Activated T-helper 17 cell treated with anti-CD3 and anti-CD28 coated beads, Interleukin-2, amount 50 U/mL, for 72 hours (primary cell): ENCODE results near the gene TBC1D5. TPM values are rescaled to one million over a fixed set of nuclear protein-coding genes. Genes with fewer than 3 reads are reported as not detected.
"Not testable (repeated sequence)": the region's sequence is repeated elsewhere in the genome, so short reads cannot be mapped to it uniquely, and the experiment has no call there.

Experiments used
- ATAC-seq: fragments of 150-1000 bp; cut with Tn5 transposase; replicated peaks from 2 replicates; pipeline ENCODE4 v1.10.0; 2021; ENCODE audit warnings: mild to moderate bottlenecking, moderate library complexity
- H3K27ac Mint-ChIP-seq: one replicate; pipeline ENCODE4 v1.8.0; 2022; ENCODE audit warnings: mixed read lengths
- H3K27me3 Mint-ChIP-seq: one replicate; pipeline ENCODE4 v1.8.0; 2022; ENCODE audit warnings: mixed read lengths
- H3K36me3 Mint-ChIP-seq: one replicate; pipeline ENCODE4 v1.8.0; 2022; ENCODE audit warnings: low read depth, mild to moderate bottlenecking, mixed read lengths
- H3K4me1 Mint-ChIP-seq: one replicate; pipeline ENCODE4 v1.8.0; 2022; ENCODE audit warnings: mixed read lengths
- H3K4me3 Mint-ChIP-seq: one replicate; pipeline ENCODE4 v1.8.0; 2022; ENCODE audit warnings: mild to moderate bottlenecking, mixed read lengths
- H3K9me3 Mint-ChIP-seq: one replicate; pipeline ENCODE4 v1.8.0; 2022; ENCODE audit warnings: mixed read lengths
- total RNA-seq, 2 donors: library from RNA; stranded (reverse); gene quantifications; one replicate each; pipeline ENCODE4 v1.2.3, GENCODE V29; 2022

Gene TBC1D5
- total RNA-seq = 10 to 100 TPM; 43.9 to 53.2 TPM

GRCh38 chr3:17742102-17742879 lies at the start of gene TBC1D5:
Gene TBC1D5 (minus strand): TSS chr3:17742631. CDS start chr3:17508570, 234,061 bp downstream.
- Mint-ChIP-seq H3K36me3 (peaks cover 19% of the 10 kb centered on the region), H3K4me1 (peaks cover 13% of the 10 kb centered on the region), H3K4me3 (peak within 1 kb of the TSS; percentile 87), H3K9me3 (no peaks in the 10 kb centered on the region), H3K27ac (peak within 1 kb of the TSS; percentile 89), H3K27me3 (no peaks in the 10 kb centered on the region)
- ATAC-seq = peak; percentile 91

- ATAC-seq = no peak
- no peaks in the 10 kb centered on the region for H3K36me3 Mint-ChIP-seq
- peaks cover 3% of the 10 kb centered on the region for H3K27me3 Mint-ChIP-seq
- H3K4me3 Mint-ChIP-seq = no peak overlapping the region
- peaks cover 9% of the 10 kb centered on the region for H3K4me1 Mint-ChIP-seq
- H3K9me3 Mint-ChIP-seq = peaks cover 5% of the 10 kb centered on the region
- H3K27ac Mint-ChIP-seq = no peak overlapping the region
Observed at GRCh38 chr3:17783426-17783825, 41.0 kb upstream of the TBC1D5 start.

GRCh38 chr3:17782751-17783150 lies 40.3 kb upstream of the TBC1D5 start:
- H3K4me3 Mint-ChIP-seq = no peak overlapping the region
- peaks cover 3% of the 10 kb centered on the region for H3K27me3 Mint-ChIP-seq
- ATAC-seq = no peak
- H3K27ac Mint-ChIP-seq = no peak overlapping the region
- H3K36me3 Mint-ChIP-seq = no peaks in the 10 kb centered on the region
- H3K4me1 Mint-ChIP-seq = peaks cover 9% of the 10 kb centered on the region
- H3K9me3 Mint-ChIP-seq = peaks cover 5% of the 10 kb centered on the region

GRCh38 chr3:17780369-17780768 lies 37.9 kb upstream of the TBC1D5 start:
- not testable (repeated sequence) for ATAC-seq, H3K27me3 Mint-ChIP-seq, H3K36me3 Mint-ChIP-seq, H3K9me3 Mint-ChIP-seq, H3K27ac Mint-ChIP-seq
- Mint-ChIP-seq H3K4me1 (peaks cover 12% of the 10 kb centered on the region), H3K4me3 (peak overlapping the region; percentile 42)

- peak; percentile 51 for ATAC-seq
- H3K36me3 Mint-ChIP-seq, H3K27me3 Mint-ChIP-seq, H3K9me3 Mint-ChIP-seq: not testable (repeated sequence)
- peaks cover 17% of the 10 kb centered on the region for H3K4me1 Mint-ChIP-seq
- peak overlapping the region; percentile 42 for H3K4me3 Mint-ChIP-seq
- H3K27ac Mint-ChIP-seq = peak overlapping the region; percentile 37
Observed at GRCh38 chr3:17779304-17780250, 37.1 kb upstream of the TBC1D5 start.

GRCh38 chr3:17777326-17777725 lies 34.9 kb upstream of the TBC1D5 start:
- peaks cover 11% of the 10 kb centered on the region for H3K27me3 Mint-ChIP-seq

GRCh38 chr3:17775073-17775472 lies 32.6 kb upstream of the TBC1D5 start:
- Mint-ChIP-seq H3K27me3 (peaks cover 11% of the 10 kb centered on the region), H3K9me3 (peaks cover 4% of the 10 kb centered on the region), H3K36me3 (peaks cover 14% of the 10 kb centered on the region), H3K27ac (peak overlapping the region; percentile 81), H3K4me1 (peaks cover 18% of the 10 kb centered on the region), H3K4me3 (peak overlapping the region; percentile 76)
- ATAC-seq = peak; percentile 41

More at GRCh38 chr3:17777326-17777725, 34.9 kb upstream of the TBC1D5 start:
- ATAC-seq, H3K27ac Mint-ChIP-seq, H3K9me3 Mint-ChIP-seq, H3K4me3 Mint-ChIP-seq: not testable (repeated sequence)
- Mint-ChIP-seq H3K4me1 (peaks cover 20% of the 10 kb centered on the region), H3K36me3 (peaks cover 14% of the 10 kb centered on the region)

GRCh38 chr3:17774180-17774910 lies 31.9 kb upstream of the TBC1D5 start:
- Mint-ChIP-seq H3K27me3 (peaks cover 11% of the 10 kb centered on the region), H3K4me3 (peak overlapping the region; percentile 76), H3K27ac (peak overlapping the region; percentile 81), H3K36me3 (peaks cover 14% of the 10 kb centered on the region), H3K4me1 (peaks cover 11% of the 10 kb centered on the region)
- peak; percentile 82 for ATAC-seq
- not testable (repeated sequence) for H3K9me3 Mint-ChIP-seq

GRCh38 chr3:17772556-17772955 lies 30.1 kb upstream of the TBC1D5 start:
- H3K4me3 Mint-ChIP-seq = no peak overlapping the region
- H3K27ac Mint-ChIP-seq = no peak overlapping the region
- H3K4me1 Mint-ChIP-seq = peaks cover 10% of the 10 kb centered on the region
- no peak for ATAC-seq
- H3K27me3 Mint-ChIP-seq = peaks cover 11% of the 10 kb centered on the region
- peaks cover 4% of the 10 kb centered on the region for H3K9me3 Mint-ChIP-seq
- H3K36me3 Mint-ChIP-seq = peaks cover 14% of the 10 kb centered on the region

GRCh38 chr3:17771177-17772017 lies 29.0 kb upstream of the TBC1D5 start:
- H3K9me3 Mint-ChIP-seq = peaks cover 4% of the 10 kb centered on the region
- peaks cover 10% of the 10 kb centered on the region for H3K4me1 Mint-ChIP-seq
- H3K4me3 Mint-ChIP-seq = no peak overlapping the region
- no peak overlapping the region for H3K27ac Mint-ChIP-seq
- H3K27me3 Mint-ChIP-seq = peaks cover 11% of the 10 kb centered on the region
- ATAC-seq = no peak
- H3K36me3 Mint-ChIP-seq = peaks cover 14% of the 10 kb centered on the region

- no peak overlapping the region for H3K27ac Mint-ChIP-seq
- H3K36me3 Mint-ChIP-seq = peaks cover 14% of the 10 kb centered on the region
- H3K27me3 Mint-ChIP-seq = peaks cover 11% of the 10 kb centered on the region
- ATAC-seq = no peak
- peaks cover 10% of the 10 kb centered on the region for H3K4me1 Mint-ChIP-seq
- no peak overlapping the region for H3K4me3 Mint-ChIP-seq
- peaks cover 4% of the 10 kb centered on the region for H3K9me3 Mint-ChIP-seq
Observed at GRCh38 chr3:17770682-17771081, 28.3 kb upstream of the TBC1D5 start.

GRCh38 chr3:17765819-17766472 lies 23.5 kb upstream of the TBC1D5 start:
- no peak for ATAC-seq
- H3K36me3 Mint-ChIP-seq = no peaks in the 10 kb centered on the region
- H3K4me1 Mint-ChIP-seq = no peaks in the 10 kb centered on the region
- H3K27me3 Mint-ChIP-seq = no peaks in the 10 kb centered on the region
- H3K27ac Mint-ChIP-seq = no peak overlapping the region
- H3K4me3 Mint-ChIP-seq = no peak overlapping the region
- H3K9me3 Mint-ChIP-seq = no peaks in the 10 kb centered on the region

- no peak for ATAC-seq
- H3K36me3 Mint-ChIP-seq = no peaks in the 10 kb centered on the region
- H3K27ac Mint-ChIP-seq = no peak overlapping the region
- H3K27me3 Mint-ChIP-seq = no peaks in the 10 kb centered on the region
- no peaks in the 10 kb centered on the region for H3K4me1 Mint-ChIP-seq
- H3K4me3 Mint-ChIP-seq = no peak overlapping the region
- H3K9me3 Mint-ChIP-seq = no peaks in the 10 kb centered on the region
Observed at GRCh38 chr3:17761563-17761962, 19.1 kb upstream of the TBC1D5 start.
